Measurements from ENCODE around the gene KLF7. TPM values are rescaled to one million over a fixed set of nuclear protein-coding genes. Genes with fewer than 3 reads are reported as not detected.

The KLF7 gene
- total RNA-seq, 1 experiment from 2014 or later = 32.2 TPM

GRCh38 chr2:207087046-207087902 is 78.5 kb downstream of the KLF7 start:
- Histone ChIP-seq H2BK120ac (ENCODE audit: low read depth, low read length, poor library complexity, severe bottlenecking) (no peak overlapping the region), H4K20me1 (ENCODE audit: control insufficient read depth, insufficient read depth, insufficient read length) (no peaks in the 10 kb centered on the region), H2AK5ac (ENCODE audit: insufficient read length, low read length) (no peak overlapping the region), H3K4me1 (ENCODE audit: insufficient read depth, low read length) (peaks cover 12% of the 10 kb centered on the region), H3K27ac (ENCODE audit: insufficient read length, low read depth, low read length) (no peak overlapping the region), H4K5ac (ENCODE audit: insufficient read length, low read depth, low read length) (no peak overlapping the region), H4K8ac (replicated peaks; ENCODE audit: insufficient read length, low read depth, low read length) (no peak overlapping the region), H2BK12ac (ENCODE audit: insufficient read length, low read depth, low read length) (no peak overlapping the region), H3K79me1 (ENCODE audit: insufficient read depth, low read depth, low read length, poor library complexity, severe bottlenecking) (no peaks in the 10 kb centered on the region), H3K18ac (ENCODE audit: insufficient read length, low read depth, low read length) (no peak overlapping the region), H2BK5ac (ENCODE audit: insufficient read length, low read length) (no peak overlapping the region), H4K91ac (ENCODE audit: insufficient read length, low read depth, low read length) (no peak overlapping the region), H3K23me2 (ENCODE audit: insufficient read length, low read depth, low read length, poor library complexity, severe bottlenecking) (no peaks in the 10 kb centered on the region), H3K23ac (ENCODE audit: insufficient read length, low read depth, low read length) (no peak overlapping the region), H3K9me3 (ENCODE audit: control insufficient read depth, low read depth, low read length) (no peaks in the 10 kb centered on the region), H2BK20ac (ENCODE audit: low read depth, low read length, poor library complexity, severe bottlenecking) (no peak overlapping the region), H3T11ph (ENCODE audit: low read length) (no peak overlapping the region), H3K56ac (ENCODE audit: insufficient read length, low read depth, low read length) (no peak overlapping the region), H3K79me2 (ENCODE audit: insufficient read depth, low read length) (peaks cover 3% of the 10 kb centered on the region; the same call in 1 of the 2 replicates), H3K27me3 (ENCODE audit: insufficient read depth, low read length) (no peaks in the 10 kb centered on the region), H3K4me2 (ENCODE audit: insufficient read depth, insufficient read length, low read length) (no peak overlapping the region), H2BK15ac (ENCODE audit: low read depth, low read length) (no peak overlapping the region), H2AFZ (ENCODE audit: low read length) (no peak overlapping the region), H3K9ac (ENCODE audit: extremely low read depth, insufficient read length, low read length) (no peak overlapping the region), H3K4ac (ENCODE audit: low read depth, low read length) (no peak overlapping the region), H3K14ac (ENCODE audit: insufficient read depth, low read length) (no peak overlapping the region)
- Mint-ChIP-seq H3K27me3 (ENCODE audit: low read depth) (no peaks in the 10 kb centered on the region), H3K36me3 (ENCODE audit: insufficient read depth in 1 of 3, low read depth in 3 of 3) (peaks cover 9 to 26% (median 15%) of the 10 kb centered on the region in 3 experiments), H3K27ac (0 out of 7 replicates have a peak overlapping the region, but pooled peaks of 1 of the 3 experiments have one; percentile 40), H3K9me3 (no peaks in the 10 kb centered on the region), H3K4me3 (no peak overlapping the region), H3K4me1 (peaks cover 37 to 45% of the 10 kb centered on the region in 2 experiments)
- no peak for TF ChIP-seq CTCF (conservative IDR thresholded peaks at IDR 0.05)
- WGBS (ENCODE audit: extremely low coverage, insufficient read length, low lambda C conversion rate) = no CpG with 5 or more reads among the region's 7 CpGs
- no peak for DNase-seq
